ENCODE measurements around the gene ZNF831.

ZNF831 gene

DNA sequence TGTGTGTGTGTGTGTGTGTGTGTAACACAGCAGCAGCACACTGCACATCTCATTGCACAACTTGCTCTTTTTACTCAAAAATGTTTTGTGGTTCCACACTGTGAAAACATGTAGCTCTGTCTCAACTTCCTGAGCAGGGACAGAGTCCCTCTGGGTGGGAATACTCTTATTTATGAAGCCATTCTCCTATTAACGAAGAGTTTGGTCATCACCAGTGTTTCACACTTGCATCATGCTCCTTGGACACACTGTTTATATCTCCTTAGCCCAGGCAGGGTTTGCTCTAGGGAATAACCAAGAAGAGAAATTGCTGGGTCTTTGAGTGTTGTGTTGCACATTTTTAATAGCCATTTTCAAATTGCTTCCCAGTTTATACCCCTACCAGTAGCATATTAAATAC is 53.6 kb downstream of the ZNF831 start:
- DNase-seq, result no peak

DNA sequence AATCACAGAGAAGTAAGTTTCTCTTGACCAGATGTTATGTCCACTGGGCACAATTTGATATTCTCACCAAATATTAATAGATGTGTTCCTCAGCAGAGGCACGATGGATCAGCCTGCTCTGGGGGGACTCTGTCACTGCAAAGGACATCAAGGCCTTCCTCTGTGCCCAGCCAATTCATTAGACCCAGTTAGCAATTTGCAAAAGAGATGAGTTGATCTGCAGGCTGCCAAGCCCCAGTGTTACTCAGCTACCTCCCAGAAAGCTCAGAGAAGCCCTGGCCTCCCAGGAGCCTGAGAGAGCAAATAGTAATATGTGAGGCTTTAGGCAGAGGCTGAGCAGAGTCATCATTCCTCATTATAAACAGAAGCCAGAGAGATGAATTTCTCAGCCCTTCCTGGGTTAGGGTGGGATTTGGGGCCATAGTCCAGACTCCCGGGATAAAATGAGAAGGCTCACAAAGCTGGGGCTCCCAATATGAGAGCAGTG is 54.2 kb downstream of the ZNF831 start:
- DNase-seq, result no peak

DNA sequence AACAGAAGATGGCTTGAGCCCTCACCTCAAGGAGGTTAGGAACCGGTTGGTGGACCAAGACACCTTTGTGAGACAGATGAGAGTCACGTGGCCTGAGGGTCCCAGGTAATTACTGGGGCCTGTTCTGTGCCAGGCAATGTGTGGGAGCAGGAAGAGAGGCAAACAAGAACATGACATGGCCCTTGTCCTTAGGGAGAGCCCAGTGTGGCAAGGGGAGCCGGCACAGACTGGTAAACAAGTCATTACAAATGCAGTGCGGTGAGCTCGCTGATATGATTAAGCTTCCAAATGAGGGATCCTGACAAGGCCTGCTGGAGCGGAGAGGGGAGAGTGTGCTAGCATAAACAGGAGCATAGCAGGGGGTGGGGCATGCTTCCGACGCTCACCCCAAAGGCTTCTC is 55.6 kb downstream of the ZNF831 start:
- no peak for DNase-seq

DNA sequence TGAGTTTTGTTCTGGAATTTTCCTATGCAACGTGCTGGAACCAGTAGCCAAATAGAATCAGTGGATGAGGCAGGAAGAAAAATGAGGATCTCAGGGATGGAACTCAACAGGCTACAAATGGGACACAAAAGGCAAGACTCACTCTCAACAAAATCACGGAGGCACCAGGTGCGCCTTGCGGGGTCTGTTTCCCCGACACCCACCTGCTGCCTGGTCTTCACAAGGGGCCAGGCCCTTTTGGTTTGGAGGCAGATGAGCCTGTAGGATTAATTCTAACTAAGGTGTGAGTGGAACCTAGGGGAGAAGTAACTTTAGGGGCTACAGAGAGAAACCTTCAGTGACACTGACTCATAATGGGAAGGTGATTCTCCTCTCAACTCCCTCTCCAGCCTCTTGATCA is 56.5 kb downstream of the ZNF831 start:
- no peak for DNase-seq

DNA sequence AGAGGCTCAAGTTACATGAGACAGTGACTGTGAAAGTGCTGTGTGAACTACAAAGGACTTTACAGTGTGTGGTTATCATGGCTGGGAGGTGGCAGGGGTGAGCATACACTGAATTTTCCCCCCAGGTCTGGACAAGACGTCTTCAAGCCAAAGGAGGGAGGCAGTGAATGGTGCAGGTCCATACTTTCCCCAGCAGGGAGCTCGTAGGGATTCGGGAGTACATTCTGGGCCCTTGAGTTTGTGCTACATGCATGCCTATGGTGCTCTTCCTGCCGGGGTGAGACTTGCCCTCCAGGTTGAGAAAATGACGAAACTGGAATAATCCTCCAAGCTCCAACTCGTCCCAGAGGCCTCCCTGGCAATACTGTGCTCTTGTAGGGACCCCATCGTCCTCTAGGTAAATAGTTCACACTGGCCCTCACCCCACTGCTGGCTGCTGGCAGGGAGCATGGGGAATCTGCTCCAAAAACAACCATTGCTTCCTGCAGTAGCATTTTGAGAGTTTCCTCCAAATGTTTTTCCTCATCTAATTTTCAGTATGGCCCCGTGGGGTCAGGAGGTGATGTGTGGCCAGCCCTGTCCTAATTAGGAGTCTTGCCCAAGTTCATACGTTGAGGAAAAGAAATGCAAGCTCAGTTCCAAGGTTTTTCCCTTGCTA is 57.6 kb downstream of the ZNF831 start:
- DNase-seq, result no peak

DNA sequence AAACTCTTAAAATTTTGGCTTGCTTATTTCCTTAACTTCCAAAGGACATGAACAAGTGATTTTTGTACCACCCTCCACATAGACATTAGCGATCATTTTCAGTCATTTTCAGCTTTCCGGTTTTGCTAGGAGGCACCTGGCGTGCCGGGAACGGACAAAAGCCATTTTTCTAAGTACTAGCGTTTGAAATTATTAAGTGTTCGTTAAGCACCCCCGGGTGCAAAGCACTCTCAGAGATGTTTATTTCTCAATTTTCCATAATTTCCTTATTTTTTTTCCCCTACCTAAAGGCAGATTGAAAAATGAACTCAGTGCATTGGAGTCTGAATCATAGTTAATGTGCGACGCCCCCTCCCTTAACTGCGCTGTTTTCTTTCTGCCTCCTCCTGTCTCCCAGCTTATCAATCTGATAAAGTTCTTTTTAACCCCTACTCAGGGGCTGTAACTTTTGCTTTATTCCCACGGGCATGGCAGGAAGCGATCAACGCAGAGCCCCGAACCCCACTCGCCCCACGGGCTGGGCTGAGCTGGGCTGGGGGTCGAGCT is 58.2 kb downstream of the ZNF831 start:
- no peak for DNase-seq

DNA sequence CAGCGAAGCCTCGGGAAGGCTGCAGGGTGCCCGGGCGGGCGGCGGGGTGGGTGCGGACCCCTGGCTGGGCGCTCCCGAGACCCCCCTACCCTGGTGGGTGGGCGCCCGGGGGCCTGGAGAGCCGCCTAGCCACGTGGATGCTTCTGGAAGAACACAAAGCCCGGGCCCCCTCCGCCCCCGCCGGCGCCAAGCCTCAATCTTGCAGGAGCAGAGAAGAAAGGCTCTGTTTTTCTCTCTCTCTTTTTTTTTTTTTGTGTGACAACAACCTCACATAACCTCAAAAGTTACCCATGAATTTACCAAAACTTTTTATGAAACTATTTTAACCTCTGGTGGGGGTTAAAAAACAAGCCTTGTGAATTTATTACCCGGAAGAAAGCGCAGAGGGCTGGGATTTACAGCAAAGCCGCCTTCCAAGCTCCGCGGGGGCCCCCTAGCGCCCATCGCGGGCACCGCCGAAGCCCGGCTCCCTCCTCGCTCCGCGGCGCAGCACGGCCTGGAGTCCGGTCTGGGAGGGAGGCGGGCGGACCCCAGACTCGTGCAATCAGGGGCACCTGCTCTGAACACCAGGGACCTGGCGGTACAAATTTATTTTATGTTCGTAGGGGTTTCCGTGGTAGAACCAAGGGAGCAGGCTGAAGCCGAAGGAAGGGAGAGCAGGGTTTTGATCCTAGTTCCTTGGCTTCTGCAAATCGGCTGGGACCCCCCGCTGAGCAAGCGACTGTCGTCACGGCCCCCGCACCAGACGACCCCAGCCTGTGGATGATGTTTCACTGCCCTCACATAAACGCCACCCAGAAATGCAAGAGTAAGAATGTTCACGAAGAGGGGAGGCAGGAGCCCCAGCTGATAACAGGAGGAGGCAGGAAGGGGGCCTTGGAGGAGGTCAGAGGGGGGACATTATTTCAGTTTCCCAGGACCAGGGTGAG is 58.9 kb downstream of the ZNF831 start:
- peak; percentile 30 for DNase-seq

DNA sequence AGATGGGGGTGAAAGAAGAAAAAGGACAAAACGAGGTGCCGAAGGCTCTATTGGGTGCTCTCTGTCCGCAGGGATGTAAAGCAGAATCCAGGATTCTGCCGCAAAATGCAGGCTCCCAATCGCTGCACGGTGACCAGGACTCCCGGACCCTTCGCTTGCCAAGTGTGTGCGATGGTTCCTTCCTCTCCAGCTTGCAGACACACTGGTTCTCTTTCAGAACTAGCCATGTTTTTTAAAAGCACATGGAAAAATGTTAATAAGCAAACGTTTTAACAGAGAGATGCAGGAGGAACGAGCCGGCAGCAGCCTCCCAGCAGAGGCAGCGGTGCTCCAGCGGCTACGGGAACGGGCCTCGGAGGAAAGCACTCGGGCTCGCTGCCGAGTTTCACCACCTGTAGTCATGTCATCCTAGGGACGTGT is 59.6 kb downstream of the ZNF831 start:
- no peak for DNase-seq

DNA sequence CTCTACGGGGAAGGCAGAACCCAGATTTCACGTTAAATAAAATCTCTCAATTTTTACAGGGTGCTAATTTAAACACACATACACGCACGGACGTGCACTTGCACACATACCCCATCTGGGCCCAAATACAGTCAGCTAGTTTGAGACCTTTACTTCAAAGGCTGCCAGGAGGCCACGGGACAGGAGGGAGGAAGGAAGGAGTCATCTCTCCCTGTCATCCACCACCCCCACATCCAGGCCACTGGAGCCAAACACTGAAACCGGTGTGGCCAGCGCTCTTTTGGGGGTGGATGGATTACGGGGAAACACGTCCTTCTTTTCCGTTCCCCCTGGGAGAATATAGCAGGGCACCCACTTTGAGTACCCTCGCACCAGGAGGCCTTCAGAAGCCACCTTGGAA is 60.1 kb downstream of the ZNF831 start:
- DNase-seq, result no peak

DNA sequence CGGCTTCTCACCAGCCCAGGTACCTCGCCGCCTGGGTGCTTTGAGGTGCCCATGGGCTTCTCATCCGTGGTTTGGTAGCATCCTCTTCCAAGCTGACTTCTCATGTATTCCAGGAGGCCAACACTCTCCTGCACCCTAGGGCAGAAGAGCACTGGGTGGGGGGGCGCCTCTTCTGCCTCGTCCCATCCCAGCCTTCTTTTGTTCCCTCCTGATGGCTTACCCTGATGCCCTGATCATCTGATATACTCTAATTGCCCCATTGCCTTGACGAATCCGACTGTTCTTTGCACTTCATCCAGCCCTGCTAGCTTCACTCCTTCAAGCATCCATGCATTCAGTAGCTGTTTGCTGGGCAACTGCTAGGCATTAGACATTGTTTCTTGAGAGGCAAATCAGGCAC is 60.6 kb downstream of the ZNF831 start:
- no peak for DNase-seq

DNA sequence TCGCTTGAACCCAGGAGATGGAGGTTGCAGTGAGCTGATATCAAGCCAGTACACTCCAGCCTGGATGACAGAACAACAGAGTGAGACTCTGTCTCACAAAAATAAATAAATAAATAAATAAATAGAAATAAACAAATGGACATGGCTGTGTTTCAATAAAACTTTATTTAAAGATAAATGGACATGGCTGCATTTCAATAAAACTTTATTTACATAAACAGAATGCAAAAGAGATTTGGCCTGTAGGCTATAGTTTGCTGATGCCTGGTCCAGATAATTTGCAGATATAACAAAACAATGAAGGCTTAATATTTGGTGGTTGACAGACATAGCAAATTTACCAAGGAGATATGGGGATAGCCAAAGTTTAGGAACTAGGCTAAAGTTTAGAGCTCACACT is 66.8 kb downstream of the ZNF831 start:
- DNase-seq, result no peak

DNA sequence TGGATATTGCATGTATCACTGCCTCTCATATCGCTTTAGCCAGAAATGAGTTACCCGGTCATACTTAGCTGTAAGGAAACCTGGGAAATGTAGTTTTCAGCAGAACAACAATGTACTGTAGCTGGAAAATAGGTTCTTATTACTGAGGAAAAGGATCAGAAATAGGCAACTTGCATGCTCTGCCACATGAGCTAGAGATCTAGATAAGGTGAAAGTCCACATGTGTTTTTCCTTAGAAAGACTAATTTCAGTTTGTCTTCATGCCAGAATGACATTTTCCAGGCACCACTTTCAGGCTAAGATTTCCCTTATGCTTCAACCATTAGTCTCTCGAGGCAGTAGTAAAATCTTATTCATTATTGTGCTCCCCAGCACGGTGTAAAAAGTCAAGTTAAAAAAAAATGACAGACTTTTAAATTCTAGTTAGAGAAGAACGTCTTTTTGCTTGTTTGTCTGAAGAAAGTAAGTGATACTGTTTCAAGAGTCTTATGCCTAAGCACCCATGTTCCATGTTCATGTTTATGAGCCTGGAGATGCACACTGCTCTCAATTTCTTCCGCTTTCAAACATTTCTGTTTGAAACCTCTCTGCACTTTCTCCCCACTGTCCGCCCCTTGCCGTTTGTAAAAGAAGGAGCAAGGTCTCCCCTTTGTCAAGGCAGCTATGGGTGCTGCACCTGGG is 67.6 kb downstream of the ZNF831 start:
- DNase-seq, result no peak

DNA sequence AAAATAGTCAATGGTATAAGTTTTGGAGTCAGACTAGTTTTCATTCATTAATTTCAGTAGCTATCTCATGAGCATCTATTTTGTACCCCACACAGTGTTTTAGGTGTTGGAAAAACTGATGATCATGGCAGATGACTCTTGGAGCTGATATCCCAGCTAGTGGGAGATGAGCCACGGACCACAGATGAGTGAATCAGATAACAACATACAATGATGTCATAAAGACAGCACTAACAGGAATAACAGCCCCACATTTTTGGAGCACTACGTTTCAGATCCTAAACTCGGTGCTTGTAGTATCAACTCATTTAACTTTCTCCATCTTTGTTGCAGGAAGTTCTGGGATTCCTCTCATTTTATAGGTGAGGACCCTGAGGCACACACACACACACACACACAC is 69.0 kb downstream of the ZNF831 start:
- no peak for DNase-seq

DNA sequence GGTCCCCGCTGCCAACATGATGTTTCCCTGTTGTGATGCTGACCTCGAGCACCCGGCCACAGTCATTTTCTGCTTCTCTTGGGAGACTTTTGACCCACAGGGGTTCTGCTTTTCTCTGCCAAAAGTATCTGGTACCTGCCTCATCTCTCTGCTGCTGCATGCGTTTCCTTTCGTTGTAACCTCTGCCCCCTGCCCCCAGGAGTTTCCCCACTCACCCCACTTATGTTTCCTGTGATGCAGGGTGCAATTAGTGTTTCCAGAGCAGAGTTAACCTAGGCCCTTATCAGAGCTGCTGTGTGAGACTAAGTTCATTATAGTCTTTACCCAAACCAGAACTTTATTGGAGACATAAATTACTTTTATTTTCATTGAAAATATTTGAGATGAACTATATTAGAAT is 71.6 kb downstream of the ZNF831 start:
- no peak for DNase-seq

DNA sequence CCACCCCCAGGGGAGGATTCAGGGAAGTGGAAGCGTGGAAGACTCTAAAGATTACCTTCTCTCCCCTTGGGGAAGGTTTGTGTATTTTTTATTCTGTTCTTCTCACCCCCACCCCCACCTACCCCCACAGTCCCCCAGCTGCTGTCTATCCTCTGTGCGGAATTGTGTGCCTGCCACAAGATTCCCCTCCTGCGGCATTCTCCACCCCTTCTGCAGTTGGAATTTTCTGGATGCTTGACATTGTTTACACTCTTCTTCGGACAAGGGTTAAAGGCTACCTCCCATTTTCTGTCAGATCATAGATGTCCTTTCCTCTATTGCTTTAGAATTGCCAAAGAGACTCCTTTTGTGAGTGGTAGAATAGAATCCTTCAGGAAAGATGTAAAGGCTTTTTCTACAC is 76.4 kb downstream of the ZNF831 start:
- DNase-seq, result no peak

DNA sequence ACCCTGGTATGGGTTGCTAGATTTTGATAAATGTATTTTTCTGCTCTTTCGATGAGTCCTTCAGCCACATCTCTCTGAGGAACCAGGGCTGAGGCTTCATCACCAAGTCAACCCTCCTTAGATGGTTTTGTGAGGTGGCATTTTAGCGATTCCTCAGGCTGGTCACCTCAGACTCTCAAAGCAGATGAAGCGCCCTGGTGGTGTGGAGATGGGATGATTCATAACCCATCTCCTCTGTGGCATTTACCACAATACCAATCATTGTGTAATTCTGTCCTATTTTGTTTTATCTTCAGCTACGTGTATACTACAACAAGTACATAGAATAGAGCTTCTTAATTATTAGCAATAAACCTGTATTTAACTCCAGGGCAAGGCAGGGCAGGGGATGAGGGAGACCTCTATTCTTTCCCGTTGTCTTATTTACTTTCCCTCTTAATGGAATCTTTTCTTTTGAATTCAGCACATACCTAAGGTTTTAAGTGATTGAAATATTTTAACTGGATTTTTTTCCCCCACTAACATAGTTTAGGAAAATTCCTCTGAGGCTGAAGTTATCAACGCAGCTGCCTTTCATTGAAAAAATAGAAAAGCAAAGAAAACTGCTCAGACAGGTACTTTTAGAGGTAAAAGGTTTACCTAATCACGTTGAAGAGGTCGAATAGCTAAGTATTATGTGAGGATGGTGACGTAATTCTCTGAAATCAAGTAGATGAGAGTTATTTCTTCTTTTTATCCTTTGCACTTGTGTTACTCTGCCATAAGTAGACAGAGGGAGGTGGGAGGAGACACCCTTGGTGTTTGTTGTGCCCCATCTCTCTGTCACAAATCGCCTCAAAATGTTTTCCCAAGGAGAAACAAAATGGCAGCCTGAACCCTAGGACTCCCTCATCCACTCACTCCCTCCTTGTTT is 79.3 kb downstream of the ZNF831 start:
- DNase-seq, result no peak

DNA sequence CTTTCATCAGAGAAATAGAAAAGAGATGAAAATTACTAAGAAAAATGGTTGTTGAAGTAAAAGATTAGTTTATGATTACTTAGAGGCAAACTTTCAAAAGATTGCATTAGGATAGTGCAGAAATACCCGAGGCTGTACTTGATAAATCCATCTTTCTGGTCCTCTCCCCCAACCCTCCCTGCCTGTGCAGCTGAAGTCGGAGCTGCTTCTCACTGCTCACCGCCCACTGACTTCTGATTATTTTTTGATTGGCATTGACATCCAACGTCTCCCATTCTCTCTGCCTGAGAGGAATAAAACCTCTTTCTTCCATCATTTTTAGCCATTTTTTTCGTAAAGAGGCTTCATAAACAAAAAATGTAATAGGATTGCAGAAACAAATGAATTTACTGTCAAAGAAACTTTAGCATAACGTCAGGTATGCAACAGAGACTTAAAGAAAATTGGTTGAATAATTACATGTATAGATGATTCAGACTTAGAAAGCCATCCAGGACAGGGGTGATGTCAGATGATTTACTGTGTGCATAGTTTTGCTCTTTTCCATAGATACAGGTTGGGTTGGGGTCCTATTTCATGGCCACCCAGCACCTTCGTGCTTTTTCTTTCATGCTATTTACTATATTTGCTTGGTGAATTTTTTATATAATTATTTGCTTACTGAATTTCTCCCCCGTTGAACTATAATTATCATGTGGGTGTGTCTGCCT is 83.2 kb downstream of the ZNF831 start:
- no peak for DNase-seq

DNA sequence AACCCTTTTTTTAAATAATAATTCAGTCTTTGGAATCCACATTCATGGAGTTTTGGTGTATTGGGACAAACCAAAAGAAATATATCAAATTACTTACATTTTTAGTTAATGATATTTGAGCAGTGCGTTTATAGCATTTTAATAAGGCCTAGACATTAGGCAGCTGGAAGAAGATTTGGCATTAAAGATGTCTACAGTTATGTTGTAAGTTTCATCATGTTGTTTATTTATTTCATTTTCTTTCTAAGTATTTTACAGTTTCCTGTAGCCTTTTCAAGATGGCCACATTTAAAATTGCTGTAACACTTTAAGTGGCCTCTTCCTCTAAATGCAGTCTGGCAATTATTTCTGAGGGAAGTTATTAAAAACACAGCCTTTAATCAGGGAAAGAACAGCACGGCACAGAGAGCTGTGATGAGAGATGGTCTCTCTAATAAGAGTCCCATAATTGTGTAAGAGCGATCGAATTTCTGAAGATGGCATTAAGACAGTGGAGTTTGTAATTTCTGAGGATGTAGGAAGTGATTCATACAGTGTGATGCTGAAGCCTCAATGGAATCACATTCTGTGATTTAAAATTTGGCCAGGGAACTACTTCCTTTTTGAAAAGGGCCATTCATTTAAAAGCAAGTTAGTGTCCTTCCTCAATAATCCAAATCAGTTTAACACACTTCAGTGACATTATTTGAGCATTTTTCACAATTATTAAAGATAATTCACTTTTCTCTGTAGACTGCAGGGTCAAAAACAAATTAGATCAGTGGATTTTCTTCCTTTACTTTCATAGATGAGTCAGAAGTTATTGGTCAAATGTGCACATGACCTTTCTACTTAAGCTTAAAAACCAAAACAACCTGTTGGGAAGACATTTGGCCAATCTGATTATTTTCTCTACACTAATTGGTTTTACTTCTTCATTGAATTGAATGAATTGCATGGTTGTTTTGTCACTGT is 84.4 kb downstream of the ZNF831 start:
- DNase-seq, result no peak

DNA sequence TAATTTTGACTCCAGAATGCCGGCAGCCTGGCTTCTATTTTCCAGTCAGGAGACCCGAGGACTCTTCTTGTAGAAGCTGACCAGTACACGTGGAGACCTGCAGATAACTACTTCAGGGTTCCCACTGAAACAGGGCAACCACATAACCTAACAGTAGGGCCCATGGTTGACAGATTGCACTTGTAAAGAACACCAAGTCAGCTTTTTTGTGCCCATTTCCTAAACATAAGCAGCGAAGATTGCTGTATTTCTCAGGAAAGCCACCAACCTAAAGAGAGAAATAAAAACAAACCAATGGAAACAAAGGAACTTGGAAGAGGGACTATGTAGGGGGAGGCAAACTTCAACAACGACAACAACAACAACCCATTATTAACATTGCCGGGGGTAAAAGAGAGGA is 86.7 kb downstream of the ZNF831 start:
- DNase-seq, result no peak

DNA sequence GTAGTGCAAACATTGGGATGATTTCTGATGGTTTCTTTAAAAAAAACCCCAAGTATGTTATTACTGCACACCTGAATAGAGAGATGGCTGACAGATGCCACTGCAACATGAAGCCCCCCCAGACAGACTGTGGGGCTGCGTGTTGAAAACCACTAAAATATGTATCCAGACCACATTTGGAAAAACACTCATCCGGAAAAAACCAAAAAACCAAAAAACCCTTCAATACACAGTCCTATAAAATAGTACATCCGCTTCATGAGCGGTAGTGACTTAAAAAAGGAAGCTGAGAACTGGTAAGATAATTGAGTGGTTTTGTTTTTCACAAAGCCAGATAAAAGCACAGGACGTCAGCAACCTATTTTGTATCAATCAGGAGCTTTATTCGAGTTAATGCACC is 89.7 kb downstream of the ZNF831 start:
- peak; percentile 82 for DNase-seq
